Measurements from ENCODE around the gene FBXW7.

GRCh38 chr4:152289541-152289940 is 246.4 kb downstream of the FBXW7 start:
- TF ChIP-seq, protein P1, sequence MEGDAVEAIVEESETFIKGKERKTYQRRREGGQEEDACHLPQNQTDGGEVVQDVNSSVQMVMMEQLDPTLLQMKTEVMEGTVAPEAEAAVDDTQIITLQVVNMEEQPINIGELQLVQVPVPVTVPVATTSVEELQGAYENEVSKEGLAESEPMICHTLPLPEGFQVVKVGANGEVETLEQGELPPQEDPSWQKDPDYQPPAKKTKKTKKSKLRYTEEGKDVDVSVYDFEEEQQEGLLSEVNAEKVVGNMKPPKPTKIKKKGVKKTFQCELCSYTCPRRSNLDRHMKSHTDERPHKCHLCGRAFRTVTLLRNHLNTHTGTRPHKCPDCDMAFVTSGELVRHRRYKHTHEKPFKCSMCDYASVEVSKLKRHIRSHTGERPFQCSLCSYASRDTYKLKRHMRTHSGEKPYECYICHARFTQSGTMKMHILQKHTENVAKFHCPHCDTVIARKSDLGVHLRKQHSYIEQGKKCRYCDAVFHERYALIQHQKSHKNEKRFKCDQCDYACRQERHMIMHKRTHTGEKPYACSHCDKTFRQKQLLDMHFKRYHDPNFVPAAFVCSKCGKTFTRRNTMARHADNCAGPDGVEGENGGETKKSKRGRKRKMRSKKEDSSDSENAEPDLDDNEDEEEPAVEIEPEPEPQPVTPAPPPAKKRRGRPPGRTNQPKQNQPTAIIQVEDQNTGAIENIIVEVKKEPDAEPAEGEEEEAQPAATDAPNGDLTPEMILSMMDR (IDR thresholded peaks at IDR 0.05; ENCODE audit: low read depth, low read length), result no peak
- TF ChIP-seq POLR2A (IDR thresholded peaks at IDR 0.05; ENCODE audit: extremely low read depth, insufficient read length) (no peak), MYC (IDR thresholded peaks at IDR 0.05; ENCODE audit: low read depth, low read length) (no peak)

Measured in NB4 (cell line).